Measurements from ENCODE around the gene HERPUD2. TPM values are rescaled to one million over a fixed set of nuclear protein-coding genes. Genes with fewer than 3 reads are reported as not detected.
"Not testable (repeated sequence)": the region's sequence is repeated elsewhere in the genome, so short reads cannot be mapped to it uniquely, and the experiment has no call there.

Gene HERPUD2
- total and polyA plus RNA-seq, 2 of the 8 experiments (the other 6 are each of a cell fraction or from before 2014, with no cell fraction given): 18.3 to 27.3 TPM

DNA sequence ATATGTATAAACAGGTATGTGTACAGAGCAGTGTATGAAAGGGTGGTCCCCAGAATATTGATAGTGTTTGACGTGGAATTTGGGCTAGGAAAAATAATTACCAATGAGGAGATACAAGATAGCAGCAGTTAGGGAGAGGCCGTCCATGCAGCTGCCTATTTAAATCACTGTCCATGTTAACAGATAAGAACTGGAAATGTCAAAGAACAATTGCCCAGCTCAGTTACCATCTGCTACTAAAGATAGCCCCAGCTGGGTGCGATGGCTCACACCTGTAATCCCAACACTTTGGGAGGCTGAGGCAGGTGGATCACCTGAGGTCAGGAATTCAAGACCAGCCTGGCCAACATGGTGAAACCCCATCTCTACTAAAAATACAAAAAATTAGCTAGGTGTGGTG is 3.4 kb upstream of the HERPUD2 start:
- H3K9me3 ChIP-seq (ENCODE audit: insufficient read depth in 2 of 2, low read depth in 1 of 2, low read length in 1 of 2); H3K56ac ChIP-seq (replicated peaks; ENCODE audit: insufficient read length, low read depth, low read length); FAIRE-seq; H4K20me1 ChIP-seq (replicated peaks in 1 of 2; ENCODE audit: control insufficient read depth in 1 of 2, insufficient read depth in 2 of 2, low read length in 2 of 2); H3K4me1 ChIP-seq (replicated peaks in 1 of 4; ENCODE audit: control insufficient read depth in 3 of 4, insufficient read depth in 4 of 4, low read length in 3 of 4); H4K91ac ChIP-seq (replicated peaks; ENCODE audit: insufficient read length, low read length); H3K23me2 ChIP-seq (ENCODE audit: low read depth, low read length); H2BK120ac ChIP-seq (replicated peaks; ENCODE audit: low read depth, low read length); H2BK15ac ChIP-seq (ENCODE audit: low read length); H3K4me3 ChIP-seq (ENCODE audit: extremely low read depth in 1 of 4, insufficient read depth in 2 of 4, low read depth in 3 of 4, low read length in 4 of 4); H2BK12ac ChIP-seq (ENCODE audit: low read depth, low read length); H3K4me2 ChIP-seq (ENCODE audit: insufficient read depth in 1 of 2, low read depth in 2 of 2, low read length in 2 of 2); H3K18ac ChIP-seq (ENCODE audit: extremely low read depth, low read length); H4K8ac ChIP-seq (ENCODE audit: extremely low read depth, insufficient read depth, low read length); H3K23ac ChIP-seq (ENCODE audit: insufficient read length); H3K9ac ChIP-seq (replicated peaks in 1 of 4; ENCODE audit: extremely low read depth in 1 of 4, low read depth in 3 of 4, low read length in 3 of 4); H3K4ac ChIP-seq (replicated peaks; ENCODE audit: insufficient read length, low read depth, low read length); H4K5ac ChIP-seq (ENCODE audit: insufficient read length, low read depth, low read length); H2BK5ac ChIP-seq (ENCODE audit: low read depth, low read length); H3K14ac ChIP-seq (ENCODE audit: insufficient read length); POLR2A ChIA-PET (ENCODE audit: partially characterized antibody); H3K27me3 ChIP-seq (replicated peaks in 1 of 4; ENCODE audit: control insufficient read depth in 3 of 4, extremely low read depth in 1 of 4, insufficient read depth in 3 of 4, low read length in 3 of 4); H2BK20ac ChIP-seq (ENCODE audit: low read length); H3K27ac ChIP-seq (ENCODE audit: low read depth, low read length); DNase-seq (ENCODE audit: low read depth in 1 of 2, low spot score in 2 of 2); H3K79me1 ChIP-seq (ENCODE audit: low read depth, low read length); H2AFZ ChIP-seq (ENCODE audit: low read length); H2AK5ac ChIP-seq (ENCODE audit: low read depth, low read length); H3K36me3 ChIP-seq (ENCODE audit: control insufficient read depth in 2 of 4, insufficient read depth in 4 of 4, low read length in 3 of 4): not testable (repeated sequence)
- WGBS, 2 experiments (ENCODE audit: extremely low coverage in 1 of 2, insufficient coverage in 1 of 2, insufficient read length in 1 of 2, insufficient replicate concordance in 2 of 2, low coverage in 1 of 2, low lambda C conversion rate in 2 of 2, missing lambda C conversion rate in 1 of 2): 93% methylated on average over 3 of the region's 3 CpGs; no CpG with 5 or more reads in 1 of the 2 experiments
- CTCF ChIA-PET (ENCODE audit: partially characterized antibody): interaction anchor here (1.6 to 4.2 kb wide), 3 partner anchors 12 to 209 kb away, joined by 5 to 23 read pairs (median 7); no protein-coding TSS in a partner anchor
- H3K79me2 ChIP-seq (ENCODE audit: control insufficient read depth in 1 of 2, insufficient read depth in 2 of 2, low read length in 2 of 2): peaks cover 0 to 12% of the 10 kb centered on the region in 2 experiments; a peak in 2 of 4 replicates

Measured in H1 (cell line).